Frontal cortex (tissue), 4 donors: ENCODE data around the gene XRCC2. TPM values are rescaled to one million over a fixed set of nuclear protein-coding genes. Genes with fewer than 3 reads are reported as not detected.
"Not testable (repeated sequence)": the region's sequence is repeated elsewhere in the genome, so short reads cannot be mapped to it uniquely, and the experiment has no call there.

ENCODE experiments used
- DNase-seq, 2 donors: peaks; one replicate each; pipeline ENCODE4 v3.0.0; 2012; ENCODE audit warnings: low spot score in 2 of 2
- FAIRE-seq: peaks from 2 replicates; lab custom pipeline; 2012; peaks lifted over from hg19 to GRCh38; lab: Jason Lieb, UNC
- total RNA-seq: library from RNA; depleted of rRNA; stranded (reverse); fragments of >200 nt; gene quantifications from one replicate; pipeline ENCODE4 v1.2.3, GENCODE V29; 2014
- donor health status: control.
- donor health status: control.
- donor health status: control.

Gene XRCC2
- 2.9 TPM for total RNA-seq

DNA sequence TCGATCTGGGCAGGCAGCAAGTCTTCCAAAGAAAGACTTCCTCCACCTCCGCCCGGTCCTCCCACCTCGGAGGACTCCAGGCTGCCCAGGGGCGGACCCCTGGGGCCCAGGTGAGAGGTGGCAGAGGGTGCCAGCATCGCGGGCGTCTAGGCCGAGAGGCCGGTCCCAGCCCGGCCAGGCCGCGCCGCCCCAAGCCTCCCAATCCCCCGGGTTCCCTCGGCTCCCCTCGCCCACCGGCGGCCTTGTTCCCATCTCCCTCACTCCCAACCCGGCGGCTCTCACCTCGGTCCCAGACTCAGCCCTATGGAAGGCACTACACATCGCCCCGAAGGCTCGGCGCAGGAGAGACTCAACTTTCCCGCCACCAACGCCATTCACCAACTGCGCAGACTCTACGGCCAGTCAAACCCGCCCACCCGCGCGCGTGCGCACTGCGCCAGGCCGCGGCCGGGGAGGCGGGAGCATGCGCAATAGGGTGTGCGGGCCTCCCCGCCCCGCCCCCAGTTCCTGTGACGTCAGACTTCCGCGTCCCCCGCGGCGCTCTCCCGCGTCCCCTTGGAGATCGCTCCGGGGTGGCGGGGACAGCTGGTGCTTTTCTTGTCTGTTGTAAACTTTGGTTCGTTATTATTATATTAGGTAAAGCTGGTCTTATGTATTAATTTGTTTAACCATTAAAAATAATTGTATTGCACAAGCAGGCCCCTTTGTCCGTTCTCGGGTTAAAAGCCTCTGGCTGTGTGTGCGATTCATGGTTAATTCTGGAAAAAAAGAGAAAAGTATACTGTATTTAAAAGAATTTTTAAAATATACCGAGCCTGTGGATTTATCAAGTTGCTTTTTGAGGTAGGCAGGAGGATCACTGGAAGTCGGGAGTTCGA is at the start of gene XRCC2:
TSS of gene XRCC2 (minus strand) at position 383 of the 878 bp plus-strand sequence. CDS start at position 321, 62 bp downstream.
- peak; percentile 94 to 96 for DNase-seq
- no peak for FAIRE-seq

DNA sequence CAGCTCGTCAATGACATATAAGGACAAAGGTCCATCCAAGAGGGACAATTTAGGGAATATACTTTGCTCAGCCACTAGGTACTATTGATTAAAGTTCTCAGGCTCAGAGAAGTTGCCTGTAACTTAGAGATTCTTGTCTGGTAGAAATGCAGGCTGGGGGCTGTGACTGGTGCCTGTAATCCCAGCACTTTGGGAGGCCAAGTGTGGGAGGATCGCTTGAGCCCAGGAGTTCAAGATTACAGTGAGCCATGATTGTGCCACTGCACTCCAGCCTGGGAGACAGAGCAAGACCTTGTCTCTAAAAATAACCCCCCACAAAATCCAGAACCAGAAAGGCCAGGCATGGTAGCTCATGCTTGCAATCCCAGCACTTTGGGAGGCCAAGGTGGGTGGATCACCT is 47.4 kb upstream of the XRCC2 start:
- FAIRE-seq (no peak), DNase-seq (no peak)

DNA sequence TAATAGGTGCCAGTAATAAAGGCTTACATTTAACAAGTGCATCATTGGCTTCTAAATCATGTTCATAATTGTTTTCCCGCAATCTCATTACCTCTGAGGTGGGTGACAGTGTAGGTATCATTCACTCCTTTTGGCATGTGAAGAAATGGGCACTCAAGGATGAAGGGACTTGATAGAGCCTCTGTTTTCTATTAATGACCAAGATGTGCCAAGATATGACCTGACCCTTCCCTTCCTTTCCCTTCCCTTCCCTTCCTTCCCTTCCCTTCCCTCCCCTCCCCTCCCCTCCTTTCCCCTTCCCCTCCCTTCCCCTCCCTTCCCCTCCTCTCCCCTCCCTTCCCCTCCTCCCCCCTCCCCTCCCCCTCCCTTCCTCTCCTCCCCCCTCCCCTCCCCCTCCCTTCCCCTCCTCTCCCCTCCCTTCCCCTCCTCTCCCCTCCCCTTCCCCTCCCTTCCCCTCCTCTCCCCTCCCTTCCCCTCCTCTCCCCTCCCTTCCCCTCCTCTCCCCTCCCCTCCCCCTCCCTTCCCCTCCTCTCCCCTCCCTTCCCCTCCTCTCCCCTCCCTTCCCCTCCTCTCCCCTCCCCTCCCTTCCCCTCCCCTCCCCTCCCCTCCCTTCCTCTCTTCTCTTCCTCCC is 36.6 kb upstream of the XRCC2 start:
- not testable (repeated sequence) for FAIRE-seq, DNase-seq

DNA sequence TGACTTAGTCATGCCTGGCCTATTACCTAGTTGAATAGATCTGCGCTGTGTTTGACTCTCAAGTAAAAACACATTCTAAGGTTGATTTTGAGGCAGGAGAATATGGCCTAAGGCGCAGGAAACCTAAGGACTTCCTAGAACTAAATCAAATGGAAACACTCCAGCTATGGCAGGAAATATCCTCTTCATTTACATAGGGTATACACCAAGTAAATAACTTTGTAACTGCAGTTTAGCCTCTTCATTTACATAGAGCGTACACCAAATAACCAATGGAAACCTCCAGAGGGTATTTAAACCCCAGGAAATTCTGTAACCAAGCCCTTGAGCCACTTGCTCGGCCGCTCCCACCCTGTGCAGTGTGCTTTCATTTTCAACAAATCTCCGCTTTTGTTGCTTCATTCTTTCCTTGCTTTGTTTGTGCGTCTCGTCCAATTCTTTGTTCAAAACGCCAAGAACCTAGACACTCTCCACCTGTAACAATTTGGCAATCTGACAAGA is 35.6 kb upstream of the XRCC2 start:
- no peak for DNase-seq
- no peak for FAIRE-seq

DNA sequence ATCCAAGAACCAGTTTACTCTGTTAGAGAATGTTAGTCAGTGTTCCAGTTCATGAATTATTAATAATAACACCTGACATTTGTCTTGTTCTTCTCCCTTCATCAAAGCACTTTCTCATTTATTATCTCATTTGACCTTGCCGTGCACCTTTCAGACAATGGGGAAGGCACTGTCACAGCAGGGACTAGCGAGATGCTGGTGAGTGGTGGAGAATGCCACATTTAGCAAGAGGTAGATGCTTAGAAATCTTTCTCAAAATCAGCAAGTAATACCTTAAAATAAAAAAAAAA is 34.2 kb upstream of the XRCC2 start:
- no peak for DNase-seq
- no peak for FAIRE-seq

DNA sequence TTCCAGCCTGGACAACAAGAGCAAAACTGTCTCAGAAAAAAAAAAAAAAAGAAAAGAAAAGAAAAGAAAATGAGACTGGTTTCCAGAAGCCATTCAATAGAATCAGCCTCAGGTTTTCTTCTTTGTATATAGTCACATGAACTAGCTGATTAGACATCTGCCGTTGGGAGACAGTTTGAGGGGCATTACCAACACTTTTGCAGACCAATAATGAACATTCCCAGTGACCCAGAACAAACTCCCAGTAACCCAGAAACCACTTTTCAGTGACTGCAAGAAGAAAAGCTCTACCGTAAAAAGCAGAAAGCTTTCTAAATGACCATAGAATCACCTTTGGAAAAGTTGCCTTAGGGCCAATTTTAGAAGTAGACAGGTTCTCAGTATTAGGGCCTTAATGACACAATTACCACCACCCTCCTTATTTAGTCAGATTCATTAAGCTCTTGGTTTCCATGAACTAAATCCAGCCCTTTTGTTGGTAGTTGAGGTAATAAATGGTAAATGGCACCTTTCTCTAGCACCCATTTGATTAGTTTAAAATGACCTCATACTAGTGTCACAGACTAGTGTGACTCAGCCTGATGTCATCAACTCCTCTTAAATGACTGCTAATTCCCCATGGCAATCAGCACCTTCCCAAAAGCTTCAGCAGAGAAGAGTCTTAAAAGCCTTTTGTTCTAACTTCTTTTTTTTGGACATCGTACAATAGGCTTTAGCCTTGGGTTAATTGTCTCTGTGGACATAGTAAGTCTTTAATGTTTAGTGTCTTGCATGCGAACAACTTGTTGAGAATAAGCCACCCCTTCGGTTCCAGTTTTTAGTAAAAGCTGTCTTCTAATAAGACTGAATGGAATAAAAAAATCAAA is 33.6 kb upstream of the XRCC2 start:
- no peak for FAIRE-seq
- no peak for DNase-seq

DNA sequence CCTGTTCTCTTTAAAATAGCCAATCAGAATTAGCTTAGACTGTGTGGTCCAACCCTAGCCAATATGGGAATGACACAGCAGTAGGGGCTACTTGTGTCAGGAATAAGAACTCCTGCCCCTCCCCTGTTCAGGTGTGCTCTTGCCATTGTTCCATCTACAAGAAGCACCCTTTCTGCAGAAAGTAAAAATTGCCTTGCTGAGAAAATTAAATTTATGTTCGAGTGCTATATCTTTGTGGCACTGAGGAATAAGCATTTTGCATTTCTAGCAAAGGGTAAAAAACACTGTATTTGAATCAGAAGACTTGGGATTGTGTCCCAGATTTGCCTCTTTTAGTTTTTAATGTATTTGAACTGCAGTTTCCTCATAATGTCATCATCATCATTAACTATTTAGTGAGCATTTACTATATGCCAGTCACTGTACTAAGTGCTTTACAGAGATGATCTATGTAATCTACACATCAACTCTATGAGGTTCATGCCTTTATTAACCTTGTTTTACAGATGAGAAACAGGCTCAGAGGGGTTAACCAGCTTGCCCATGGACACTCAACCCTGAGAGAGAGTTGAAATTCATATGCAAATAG is 28.9 kb upstream of the XRCC2 start:
- DNase-seq: no peak
- no peak for FAIRE-seq

DNA sequence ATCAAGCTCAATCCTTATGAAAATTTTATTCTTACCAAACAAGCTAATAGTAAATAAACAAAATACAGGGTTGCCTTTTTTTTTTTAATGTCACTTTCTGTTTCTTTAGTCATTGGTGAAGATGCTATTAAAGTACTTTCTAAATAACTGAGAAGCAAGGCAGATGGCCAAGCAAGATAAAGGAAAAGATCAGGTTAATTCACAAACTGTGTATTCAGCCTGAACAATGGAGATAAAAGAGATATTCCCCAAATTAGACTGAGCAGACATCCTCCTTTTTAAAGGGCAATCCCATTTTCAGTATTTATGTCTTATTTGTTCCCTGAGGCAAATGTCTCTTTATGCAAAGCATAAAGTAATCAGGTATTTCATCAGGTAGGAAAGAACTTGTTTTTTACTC is 23.1 kb upstream of the XRCC2 start:
- DNase-seq: no peak
- no peak for FAIRE-seq

DNA sequence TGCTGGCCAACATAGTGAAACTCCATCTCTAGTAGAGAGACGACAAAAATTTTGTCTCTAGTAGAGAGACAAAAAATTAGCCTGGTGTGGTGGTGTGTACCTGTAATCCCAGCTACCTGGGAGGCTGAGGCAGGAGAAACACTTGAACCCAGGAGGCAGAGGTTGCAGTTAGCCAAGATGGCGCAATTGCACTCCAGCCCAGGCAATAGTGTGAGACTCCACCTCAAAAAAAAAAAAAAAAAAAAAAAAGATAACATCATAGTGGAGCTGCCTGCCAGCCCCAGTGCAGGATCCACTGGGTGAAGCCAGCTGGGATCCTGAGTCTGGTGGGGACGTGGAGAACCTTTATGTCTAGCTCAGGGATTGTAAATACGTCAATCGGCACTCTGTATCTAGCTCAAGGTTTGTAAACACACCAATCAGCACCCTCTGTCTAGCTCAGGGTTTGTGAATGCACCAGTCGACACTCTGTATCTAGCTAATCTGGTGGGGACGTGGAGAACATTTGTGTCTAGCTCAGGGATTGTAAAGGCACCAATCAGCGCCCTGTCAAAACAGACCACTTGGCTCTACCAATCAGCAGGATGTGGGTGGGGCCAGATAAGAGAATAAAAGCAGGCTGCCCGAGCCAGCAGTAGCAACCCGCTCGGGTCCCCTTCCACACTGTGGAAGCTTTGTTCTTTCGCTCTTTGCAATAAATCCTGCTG is 21.5 kb upstream of the XRCC2 start:
- not testable (repeated sequence) for FAIRE-seq

DNA sequence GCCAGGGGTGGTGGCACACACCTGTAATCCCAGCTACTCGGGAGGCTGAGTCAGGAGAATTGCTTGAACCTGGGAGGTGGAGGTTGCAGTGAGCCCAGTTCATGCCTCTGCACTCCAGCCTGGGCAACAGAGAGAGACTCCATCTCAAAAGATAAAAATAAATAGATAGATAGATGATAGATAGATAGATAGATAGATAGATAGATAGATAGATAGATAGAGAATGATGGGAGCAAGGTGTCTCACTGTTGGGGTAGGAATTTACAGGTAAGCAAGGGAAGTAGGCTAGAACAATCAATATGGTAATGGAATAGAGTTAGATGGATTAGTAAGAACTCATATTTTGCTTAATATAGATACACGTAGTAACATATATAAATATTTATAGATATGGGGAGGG is 16.3 kb upstream of the XRCC2 start:
- not testable (repeated sequence) for DNase-seq, FAIRE-seq

More for the DNA sequence above, 21.5 kb upstream of the XRCC2 start:
- DNase-seq: not testable (repeated sequence)

DNA sequence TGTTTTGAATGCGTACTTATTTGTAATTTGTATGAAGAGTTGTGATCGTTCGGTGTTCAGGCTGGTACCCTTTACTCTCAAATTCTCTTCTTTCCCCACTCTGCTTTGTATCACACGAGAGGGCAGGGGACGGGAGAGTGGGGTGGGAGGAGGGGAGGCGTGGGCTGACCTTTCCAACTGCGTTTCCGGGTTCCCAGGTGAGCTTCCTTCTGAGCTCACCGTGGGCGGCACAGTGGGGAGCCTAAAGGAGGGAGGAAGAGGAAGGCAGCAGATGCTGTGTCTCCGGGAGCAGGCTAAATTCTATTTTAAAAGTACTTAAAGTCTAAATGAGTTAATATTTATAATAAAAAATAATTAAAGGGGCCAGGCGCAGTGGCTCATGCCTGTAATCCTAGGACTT is 7.4 kb upstream of the XRCC2 start:
- DNase-seq: no peak
- FAIRE-seq: no peak

DNA sequence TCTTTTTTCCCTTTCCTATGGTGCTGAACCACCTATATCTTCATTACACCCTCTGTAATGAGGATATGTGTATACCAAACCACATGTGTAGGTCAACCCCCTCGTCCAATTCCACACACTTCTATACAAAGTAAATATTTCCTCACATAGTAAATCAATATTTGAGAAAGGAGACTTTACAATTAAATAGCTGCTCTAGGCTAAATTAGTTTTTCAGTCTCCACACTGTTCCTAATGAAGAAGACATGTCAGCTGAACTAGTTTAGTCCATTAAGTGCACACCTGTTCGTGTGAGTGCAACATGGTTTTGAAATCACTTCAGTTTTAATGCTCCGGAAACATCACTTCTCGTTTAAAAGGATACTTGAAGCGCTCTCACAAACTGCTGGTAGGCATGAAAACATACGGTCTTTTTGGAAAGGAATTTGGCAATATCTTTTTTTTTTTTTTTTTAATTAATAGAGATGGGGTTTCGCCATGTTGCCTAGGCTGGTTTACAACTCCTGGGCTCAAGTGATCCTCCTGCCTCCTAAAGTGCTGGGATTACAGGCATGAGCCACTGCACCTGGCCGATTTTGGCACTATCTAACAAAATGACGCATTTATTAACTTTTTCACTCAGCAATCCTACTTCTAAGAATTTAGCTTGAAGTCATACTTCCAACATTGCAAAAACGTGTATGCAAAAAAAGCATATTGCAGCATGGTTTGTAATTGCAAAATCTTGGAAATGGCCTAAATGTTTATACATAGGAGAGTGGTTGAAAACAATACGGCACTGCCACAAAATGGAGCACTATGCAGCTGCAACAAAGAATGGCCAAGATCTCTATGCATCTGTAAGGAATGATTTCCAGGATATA is 2.1 kb upstream of the XRCC2 start:
- DNase-seq (no peak), FAIRE-seq (no peak)

DNA sequence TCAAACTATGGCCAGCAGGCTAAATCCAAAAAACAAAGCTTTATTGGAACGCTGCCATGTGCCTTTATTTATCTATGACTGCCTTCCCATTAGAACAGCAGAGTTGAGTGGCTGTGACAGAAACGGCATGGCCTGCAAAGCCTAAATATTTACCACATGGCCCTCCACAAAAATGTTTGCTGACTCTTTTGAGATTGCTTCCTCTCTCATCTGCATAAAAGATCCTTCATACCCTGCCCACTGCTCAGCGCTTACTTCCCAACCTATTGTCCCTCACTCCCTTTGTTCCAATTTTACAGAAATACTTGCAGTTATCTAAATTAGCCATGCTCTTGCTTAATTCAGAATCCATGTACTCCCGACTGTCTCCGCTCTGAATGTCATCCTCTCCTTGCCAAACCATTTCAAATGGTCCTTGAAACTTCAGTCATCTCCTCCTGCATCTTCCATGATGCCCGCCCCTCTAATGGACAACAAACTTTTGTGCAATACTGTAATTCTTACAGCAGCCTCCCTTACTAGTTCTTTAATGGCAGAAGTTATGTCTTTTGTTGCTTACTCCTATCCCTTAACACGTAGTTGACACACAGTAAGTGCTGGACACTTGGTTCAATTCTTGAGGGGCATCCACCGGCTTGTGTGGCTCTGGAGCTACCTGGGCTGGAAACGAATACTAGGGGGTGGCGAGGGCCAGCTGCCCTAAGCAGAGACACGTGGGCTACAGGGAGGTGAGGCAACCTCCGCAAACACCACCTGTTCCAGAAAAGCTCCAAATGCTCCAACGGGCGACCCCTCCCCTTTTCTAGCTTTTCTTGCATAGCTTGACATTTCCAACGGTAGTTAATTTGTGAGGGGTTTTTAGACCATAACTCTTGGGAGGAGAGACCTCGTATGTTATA is 832 bp downstream of the XRCC2 start:
- DNase-seq: no peak
- no peak for FAIRE-seq

DNA sequence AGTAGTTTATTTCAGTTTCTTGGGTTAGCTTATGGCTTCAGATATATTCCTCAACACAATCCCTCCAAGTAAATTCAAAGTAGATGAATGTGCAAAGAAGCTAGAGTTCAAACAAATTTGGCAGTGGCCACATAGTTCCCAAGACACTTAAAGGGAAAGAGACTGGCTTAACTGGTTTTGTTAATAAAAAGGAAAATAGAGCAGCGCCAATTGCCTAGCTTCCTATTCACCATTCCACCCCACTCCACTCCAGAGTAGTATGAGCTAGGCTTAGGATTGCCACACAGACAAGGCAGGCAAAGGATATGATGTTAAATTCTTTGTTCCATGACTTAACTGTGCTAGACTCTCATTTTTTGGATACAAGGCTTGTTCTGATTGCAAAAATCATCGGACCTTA is 2.0 kb downstream of the XRCC2 start:
- DNase-seq: no peak
- FAIRE-seq: no peak

DNA sequence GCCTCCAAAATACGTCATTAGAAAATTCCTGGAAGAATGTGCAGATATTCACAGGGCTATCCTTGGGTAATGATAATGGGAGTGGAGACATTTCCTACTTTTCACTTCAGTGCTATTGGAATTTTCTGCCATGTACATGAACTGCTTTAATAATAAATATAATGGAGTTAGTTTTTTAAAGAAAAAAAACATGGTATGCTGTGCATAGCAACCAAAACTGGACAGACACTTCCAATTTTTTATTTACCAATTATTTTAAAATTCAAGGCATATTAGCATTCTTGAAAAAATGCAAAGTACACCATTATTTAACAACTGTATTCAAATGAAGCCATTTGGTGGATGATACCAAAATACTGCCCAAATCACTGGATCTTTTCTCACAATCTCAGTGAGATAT is 3.3 kb downstream of the XRCC2 start:
- no peak for DNase-seq
- no peak for FAIRE-seq

DNA sequence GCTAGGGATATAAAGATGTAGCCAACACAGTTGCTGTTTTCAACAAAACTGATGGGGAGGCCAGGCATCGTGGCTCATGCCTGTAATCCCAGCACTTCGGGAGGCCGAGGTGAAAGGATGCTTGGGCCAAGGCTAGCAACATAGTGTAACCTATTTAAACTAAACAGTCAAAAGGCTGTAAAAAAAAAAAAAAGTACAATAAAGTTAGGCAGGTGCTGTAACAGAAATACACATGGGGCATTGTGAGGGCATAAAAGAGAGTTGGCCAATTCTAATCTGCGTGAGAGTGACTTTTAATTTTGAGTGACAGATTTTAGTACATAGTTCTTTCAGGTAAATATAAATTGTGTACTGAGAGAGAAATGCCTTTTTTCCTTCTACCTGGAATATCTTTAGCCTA is 6.2 kb downstream of the XRCC2 start:
- FAIRE-seq (no peak), DNase-seq (no peak)

DNA sequence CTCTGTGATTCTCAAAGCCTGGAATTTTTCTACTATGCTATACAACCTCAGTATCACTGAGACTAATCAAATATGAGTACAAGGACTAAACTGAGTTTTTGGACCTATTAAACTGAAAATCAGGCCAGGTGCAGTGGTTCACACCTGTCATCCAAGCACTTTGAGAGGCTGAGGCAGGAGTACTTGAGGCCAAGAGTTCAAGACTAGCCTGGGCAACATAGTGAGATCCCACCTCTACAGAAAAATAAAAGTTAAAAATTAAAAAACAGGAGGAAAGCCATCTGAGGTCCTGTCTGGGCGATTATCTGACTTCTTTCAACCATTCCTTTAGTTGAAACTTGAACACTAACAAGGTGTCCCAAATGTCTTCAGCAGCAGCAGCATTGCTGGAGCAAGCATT is 7.0 kb downstream of the XRCC2 start:
- no peak for FAIRE-seq

DNA sequence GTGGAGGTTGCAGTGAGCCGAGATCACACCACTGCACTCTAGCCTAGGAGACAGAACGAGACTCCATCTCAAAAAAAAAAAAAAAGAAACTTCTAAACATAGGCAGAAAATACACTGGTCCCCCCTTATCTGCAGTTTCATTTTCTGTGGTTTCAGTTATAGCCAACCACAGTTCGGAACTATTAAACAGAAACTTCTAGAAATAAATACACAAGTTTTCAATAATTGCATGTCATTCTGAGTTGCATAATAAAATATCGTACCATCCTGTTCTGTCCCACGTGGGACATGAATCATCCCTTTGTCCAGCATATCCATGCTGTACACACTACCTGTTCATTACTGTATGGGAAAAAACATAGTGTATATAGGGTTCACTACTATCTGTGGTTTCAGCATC is 8.0 kb downstream of the XRCC2 start:
- no peak for FAIRE-seq
- no peak for DNase-seq

More for the DNA sequence above, 7.0 kb downstream of the XRCC2 start:
- DNase-seq: no peak
